GM23338 (cell line): ENCODE data around the gene RNF41. TPM values are rescaled to one million over a fixed set of nuclear protein-coding genes. Genes with fewer than 3 reads are reported as not detected.

Experiments
- polyA plus RNA-seq: library from polyadenylated mRNA; unstranded; fragments of >200 nt; fragmentation: Nextera tagmentation; extraction: Ambion mirVana; gene quantifications from 2 replicates; pipeline ENCODE4 v1.2.1, GENCODE V29; 2016
- total RNA-seq: library from RNA; depleted of rRNA; stranded (reverse); fragments of >200 nt; shearing (Covaris generic); gene quantifications from 2 replicates; pipeline ENCODE4 v1.2.3, GENCODE V29; 2014; rRNA removed

RNF41 gene
- total and polyA plus RNA-seq, 2 experiments from 2014 or later, result 15.3 to 77.1 TPM

Other genes starting within 250 kb of the RNF41 start
- 43.7 and 46.5 TPM in 2 replicates for gene RAB5B, start 247.8 kb downstream of the RNF41 start, total RNA-seq
- 18.6 and 19.7 TPM in 2 replicates for gene RAB5B, start 247.8 kb downstream of the RNF41 start, polyA plus RNA-seq
- 21.9 and 27.5 TPM in 2 replicates for gene SUOX, start 224.6 kb downstream of the RNF41 start, total RNA-seq
- gene SUOX, start 224.6 kb downstream of the RNF41 start, polyA plus RNA-seq, result 13.9 and 14.0 TPM in 2 replicates
- 9.0 and 12.2 TPM in 2 replicates for gene IKZF4, start 200.9 kb downstream of the RNF41 start, total RNA-seq
- 4.3 and 4.6 TPM in 2 replicates for gene IKZF4, start 200.9 kb downstream of the RNF41 start, polyA plus RNA-seq
- gene RPS26, start 180.0 kb downstream of the RNF41 start, total RNA-seq, result 321 and 655 TPM in 2 replicates
- 772 and 774 TPM in 2 replicates for gene RPS26, start 180.0 kb downstream of the RNF41 start, polyA plus RNA-seq
- gene ERBB3, start 141.8 kb downstream of the RNF41 start, total RNA-seq, result 44.4 and 54.4 TPM in 2 replicates
- gene ERBB3, start 141.8 kb downstream of the RNF41 start, polyA plus RNA-seq, result 21.0 and 23.3 TPM in 2 replicates
- 231 and 237 TPM in 2 replicates for gene PA2G4, start 117.4 kb downstream of the RNF41 start, total RNA-seq
- 349 and 373 TPM in 2 replicates for gene PA2G4, start 117.4 kb downstream of the RNF41 start, polyA plus RNA-seq
- gene RPL41, start 105.3 kb downstream of the RNF41 start, total RNA-seq, result 1,633 and 2,039 TPM in 2 replicates
- 3,858 and 3,875 TPM in 2 replicates for gene RPL41, start 105.3 kb downstream of the RNF41 start, polyA plus RNA-seq
- 4.2 and 5.4 TPM in 2 replicates for gene ZC3H10, start 103.7 kb downstream of the RNF41 start, total RNA-seq
- gene ZC3H10, start 103.7 kb downstream of the RNF41 start, polyA plus RNA-seq, result 2.2 and 2.7 TPM in 2 replicates
- gene ESYT1, start 93.7 kb downstream of the RNF41 start, total RNA-seq, result 97.2 and 142 TPM in 2 replicates
- gene ESYT1, start 93.7 kb downstream of the RNF41 start, polyA plus RNA-seq, result 23.3 and 26.2 TPM in 2 replicates
- 96.9 and 103 TPM in 2 replicates for gene MYL6B, start 69.3 kb downstream of the RNF41 start, total RNA-seq
- 164 and 170 TPM in 2 replicates for gene MYL6B, start 69.3 kb downstream of the RNF41 start, polyA plus RNA-seq
- gene MYL6, start 63.6 kb downstream of the RNF41 start, total RNA-seq, result 1,092 and 1,271 TPM in 2 replicates
- gene MYL6, start 63.6 kb downstream of the RNF41 start, polyA plus RNA-seq, result 1,545 and 1,548 TPM in 2 replicates
- gene SMARCC2, start 32.4 kb downstream of the RNF41 start, total RNA-seq, result 40.4 and 44.5 TPM in 2 replicates
- gene SMARCC2, start 32.4 kb downstream of the RNF41 start, polyA plus RNA-seq, result 52.1 and 68.3 TPM in 2 replicates
- gene NABP2, start 2.4 kb upstream of the RNF41 start, total RNA-seq, result 25.5 and 31.6 TPM in 2 replicates
- gene NABP2, start 2.4 kb upstream of the RNF41 start, polyA plus RNA-seq, result 24.9 and 27.8 TPM in 2 replicates
- 0.59 and 4.5 TPM in 2 replicates for gene SLC39A5, start 8.1 kb upstream of the RNF41 start, total RNA-seq
- gene SLC39A5, start 8.1 kb upstream of the RNF41 start, polyA plus RNA-seq, result 0.29 and 0.63 TPM in 2 replicates
- gene ANKRD52, start 36.5 kb upstream of the RNF41 start, total RNA-seq, result 25.2 and 25.6 TPM in 2 replicates
- 16.2 and 20.3 TPM in 2 replicates for gene ANKRD52, start 36.5 kb upstream of the RNF41 start, polyA plus RNA-seq
- 15.2 and 17.8 TPM in 2 replicates for gene COQ10A, start 45.0 kb upstream of the RNF41 start, total RNA-seq
- gene COQ10A, start 45.0 kb upstream of the RNF41 start, polyA plus RNA-seq, result 12.0 and 12.8 TPM in 2 replicates
- 163 and 166 TPM in 2 replicates for gene CS, start 78.4 kb upstream of the RNF41 start, total RNA-seq
- 54.5 and 63.3 TPM in 2 replicates for gene CS, start 78.4 kb upstream of the RNF41 start, polyA plus RNA-seq
- gene CNPY2, start 94.1 kb upstream of the RNF41 start, total RNA-seq, result 107 and 119 TPM in 2 replicates
- gene CNPY2, start 94.1 kb upstream of the RNF41 start, polyA plus RNA-seq, result 316 and 317 TPM in 2 replicates
- gene PAN2, start 112.1 kb upstream of the RNF41 start, total RNA-seq, result 27.2 and 35.7 TPM in 2 replicates
- gene PAN2, start 112.1 kb upstream of the RNF41 start, polyA plus RNA-seq, result 9.1 and 11.5 TPM in 2 replicates
- gene IL23A, start 117.0 kb upstream of the RNF41 start, total RNA-seq, result 2.5 and 3.2 TPM in 2 replicates
- gene IL23A, start 117.0 kb upstream of the RNF41 start, polyA plus RNA-seq, result 8.0 and 9.3 TPM in 2 replicates
- 60.6 and 67.9 TPM in 2 replicates for gene STAT2, start 138.2 kb upstream of the RNF41 start, total RNA-seq
- 15.6 and 16.7 TPM in 2 replicates for gene STAT2, start 138.2 kb upstream of the RNF41 start, polyA plus RNA-seq
- not detected in 2 replicates for gene APOF, start 140.9 kb upstream of the RNF41 start, total RNA-seq
- not detected in 2 replicates for gene APOF, start 140.9 kb upstream of the RNF41 start, polyA plus RNA-seq
- 54.3 and 54.8 TPM in 2 replicates for gene TIMELESS, start 227.5 kb upstream of the RNF41 start, total RNA-seq
- 22.7 and 28.7 TPM in 2 replicates for gene TIMELESS, start 227.5 kb upstream of the RNF41 start, polyA plus RNA-seq
- not detected in 2 replicates for gene MIP, start 232.7 kb upstream of the RNF41 start, total RNA-seq
- gene MIP, start 232.7 kb upstream of the RNF41 start, polyA plus RNA-seq, result 0.29 and 0.47 TPM in 2 replicates
- 2.6 and 3.1 TPM in 2 replicates for gene SPRYD4, start 246.7 kb upstream of the RNF41 start, total RNA-seq
- 2.1 and 2.3 TPM in 2 replicates for gene SPRYD4, start 246.7 kb upstream of the RNF41 start, polyA plus RNA-seq